MM.1S (cell line): Measurements from ENCODE around the gene ZNF337.
A peak's percentile ranks its signal among the peaks of the same experiment; 100 is the strongest.

Experiments used
- DNase-seq: peaks from one replicate; pipeline ENCODE4 v3.0.0-alpha.2; 2015
- H2AFZ ChIP-seq: fragments of 300-600 bp; sonication (generic); 2 replicates; pipeline ENCODE4 v1.6.0; 2016; ENCODE audit warnings: antibody characterized with exemption, low read length
- H3F3A ChIP-seq: fragments of 300-600 bp; sonication (generic); 2 replicates; pipeline ENCODE4 v1.6.1; 2016; ENCODE audit warnings: mild to moderate bottlenecking, antibody characterized with exemption, low read length, moderate library complexity, mixed read lengths; ENCODE audit not compliant: insufficient read depth
- H3K27ac ChIP-seq: fragments of 300-600 bp; sonication (generic); 2 replicates; pipeline ENCODE4 v1.5.1; 2016; ENCODE audit warnings: mild to moderate bottlenecking, low read length
- H3K27me3 ChIP-seq: fragments of 300-600 bp; sonication (generic); replicated peaks from 2 replicates; pipeline ENCODE4 v1.6.0; 2016; ENCODE audit warnings: low read length; ENCODE audit not compliant: insufficient read depth
- H3K36me3 ChIP-seq: fragments of 300-600 bp; sonication (generic); replicated peaks from 2 replicates; pipeline ENCODE4 v1.6.1; 2016; ENCODE audit warnings: mild to moderate bottlenecking, low read length, mixed read lengths; ENCODE audit not compliant: insufficient read depth
- H3K4me1 ChIP-seq: fragments of 300-600 bp; sonication (generic); 2 replicates; pipeline ENCODE4 v1.6.1; 2016; ENCODE audit warnings: low read length, mixed read lengths
- H3K4me2 ChIP-seq: fragments of 300-600 bp; sonication (generic); 2 replicates; pipeline ENCODE4 v1.6.0; 2016; ENCODE audit warnings: low read depth, low read length
- H3K4me3 ChIP-seq: fragments of 300-600 bp; sonication (generic); 2 replicates; pipeline ENCODE4 v1.5.1; 2016; ENCODE audit warnings: low read length, mixed read lengths
- H3K79me2 ChIP-seq: fragments of 300-600 bp; sonication (generic); 2 replicates; pipeline ENCODE4 v1.6.1; 2016; ENCODE audit warnings: mixed run types, low read length, mixed read lengths
- H3K9ac ChIP-seq: fragments of 300-600 bp; sonication (generic); 2 replicates; pipeline ENCODE4 v1.6.1; 2016; ENCODE audit warnings: low read length, mixed read lengths
- H3K9me2 ChIP-seq: fragments of 300-600 bp; sonication (generic); replicated peaks from 2 replicates; pipeline ENCODE4 v1.6.1; 2016; ENCODE audit warnings: mild to moderate bottlenecking, low read length, mixed read lengths; ENCODE audit not compliant: insufficient read depth
- H3K9me3 ChIP-seq: fragments of 300-600 bp; sonication (generic); replicated peaks from 2 replicates; pipeline ENCODE4 v1.6.1; 2016; ENCODE audit warnings: mild to moderate bottlenecking, low read length, mixed read lengths; ENCODE audit not compliant: insufficient read depth
- H4K20me1 ChIP-seq: fragments of 300-600 bp; sonication (generic); 2 replicates; pipeline ENCODE4 v1.6.1; 2016; ENCODE audit warnings: mild to moderate bottlenecking, low read length, moderate library complexity, mixed read lengths; ENCODE audit not compliant: insufficient read depth
- EZH2 ChIP-seq: fragments of 300-600 bp; sonication (generic); optimal IDR thresholded peaks from 2 replicates; pipeline ENCODE3; 2017; ENCODE audit warnings: low read depth, mild to moderate bottlenecking, antibody characterized with exemption, low read length, mixed read lengths
- EZH2phosphoT487 ChIP-seq: fragments of 300-600 bp; sonication (generic); IDR thresholded peaks from 2 replicates; pipeline ENCODE4 v1.6.1; 2018; ENCODE audit warnings: antibody characterized with exemption, low read length
- TF ChIP-seq, protein P1 (sequence below): fragments of 300-600 bp; sonication (generic); IDR thresholded peaks from 2 replicates; pipeline ENCODE4 v1.5.1; 2016; ENCODE audit warnings: antibody characterized with exemption, low read length, mixed read lengths

The ZNF337 gene

DNA sequence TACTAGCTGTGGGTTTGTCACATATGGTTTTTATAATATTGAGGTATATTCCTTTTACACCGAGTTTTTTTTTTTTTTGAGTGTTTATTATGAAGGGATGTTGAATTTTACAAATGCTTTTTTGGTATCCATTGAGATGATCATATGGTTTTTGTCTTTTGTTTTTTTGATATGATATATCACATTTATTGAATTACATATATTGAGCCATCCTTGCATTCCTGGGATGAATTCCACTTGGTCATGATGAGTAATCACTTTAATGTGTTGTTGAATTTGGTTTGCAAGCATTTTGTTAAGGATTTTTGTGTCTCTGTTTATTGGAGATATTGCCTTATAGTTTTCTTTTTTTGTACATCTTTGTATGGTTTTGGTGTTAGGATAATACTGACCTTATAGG is 3.3 kb upstream of the ZNF337 start:
- Histone ChIP-seq H3K9ac (no peak overlapping the region), H3K36me3 (no peaks in the 10 kb centered on the region), H3K27ac (no peak overlapping the region), H3K9me2 (no peaks in the 10 kb centered on the region), H4K20me1 (no peaks in the 10 kb centered on the region), H3K27me3 (no peaks in the 10 kb centered on the region), H3K4me3 (no peak overlapping the region), H3K79me2 (peaks cover 8% of the 10 kb centered on the region; the same call in 1 of the 2 replicates), H3K9me3 (no peaks in the 10 kb centered on the region), H3K4me1 (no peaks in the 10 kb centered on the region), H2AFZ (no peak overlapping the region), H3F3A (no peaks in the 10 kb centered on the region), H3K4me2 (no peak overlapping the region)
- no peak for DNase-seq
- TF ChIP-seq EZH2phosphoT487 (no peak), EZH2 (no peak)
- TF ChIP-seq, protein P1, sequence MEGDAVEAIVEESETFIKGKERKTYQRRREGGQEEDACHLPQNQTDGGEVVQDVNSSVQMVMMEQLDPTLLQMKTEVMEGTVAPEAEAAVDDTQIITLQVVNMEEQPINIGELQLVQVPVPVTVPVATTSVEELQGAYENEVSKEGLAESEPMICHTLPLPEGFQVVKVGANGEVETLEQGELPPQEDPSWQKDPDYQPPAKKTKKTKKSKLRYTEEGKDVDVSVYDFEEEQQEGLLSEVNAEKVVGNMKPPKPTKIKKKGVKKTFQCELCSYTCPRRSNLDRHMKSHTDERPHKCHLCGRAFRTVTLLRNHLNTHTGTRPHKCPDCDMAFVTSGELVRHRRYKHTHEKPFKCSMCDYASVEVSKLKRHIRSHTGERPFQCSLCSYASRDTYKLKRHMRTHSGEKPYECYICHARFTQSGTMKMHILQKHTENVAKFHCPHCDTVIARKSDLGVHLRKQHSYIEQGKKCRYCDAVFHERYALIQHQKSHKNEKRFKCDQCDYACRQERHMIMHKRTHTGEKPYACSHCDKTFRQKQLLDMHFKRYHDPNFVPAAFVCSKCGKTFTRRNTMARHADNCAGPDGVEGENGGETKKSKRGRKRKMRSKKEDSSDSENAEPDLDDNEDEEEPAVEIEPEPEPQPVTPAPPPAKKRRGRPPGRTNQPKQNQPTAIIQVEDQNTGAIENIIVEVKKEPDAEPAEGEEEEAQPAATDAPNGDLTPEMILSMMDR: no peak

DNA sequence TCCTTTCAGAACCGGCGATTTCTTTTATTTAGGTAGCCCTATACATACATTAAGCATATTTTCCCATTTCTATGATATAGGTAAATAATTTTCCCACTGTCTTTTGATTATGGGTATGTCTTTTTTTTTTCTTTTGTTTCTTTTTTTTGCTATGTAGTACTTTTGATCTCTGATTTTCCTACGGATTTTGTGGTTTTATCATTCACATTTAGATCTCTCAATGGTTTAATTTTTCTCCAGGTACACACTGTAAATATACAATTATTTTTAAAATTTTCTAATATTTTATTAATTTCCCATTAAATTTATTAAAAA is 436 bp upstream of the ZNF337 start:
- Histone ChIP-seq H4K20me1 (no peaks in the 10 kb centered on the region), H3K9ac (peak overlapping the region; percentile 84; the same call in 1 of the 2 replicates), H3K4me1 (no peaks in the 10 kb centered on the region), H3F3A (no peaks in the 10 kb centered on the region), H3K36me3 (no peaks in the 10 kb centered on the region), H3K27me3 (no peaks in the 10 kb centered on the region), H3K79me2 (peaks cover 8% of the 10 kb centered on the region; the same call in 1 of the 2 replicates), H3K27ac (no peak overlapping the region), H3K4me3 (peak overlapping the region; percentile 95), H3K9me3 (no peaks in the 10 kb centered on the region), H3K4me2 (peak overlapping the region; percentile 74), H3K9me2 (no peaks in the 10 kb centered on the region), H2AFZ (peak overlapping the region; percentile 95)
- TF ChIP-seq, protein P1: no peak
- no peak for TF ChIP-seq EZH2phosphoT487
- TF ChIP-seq EZH2: no peak
- no peak for DNase-seq

DNA sequence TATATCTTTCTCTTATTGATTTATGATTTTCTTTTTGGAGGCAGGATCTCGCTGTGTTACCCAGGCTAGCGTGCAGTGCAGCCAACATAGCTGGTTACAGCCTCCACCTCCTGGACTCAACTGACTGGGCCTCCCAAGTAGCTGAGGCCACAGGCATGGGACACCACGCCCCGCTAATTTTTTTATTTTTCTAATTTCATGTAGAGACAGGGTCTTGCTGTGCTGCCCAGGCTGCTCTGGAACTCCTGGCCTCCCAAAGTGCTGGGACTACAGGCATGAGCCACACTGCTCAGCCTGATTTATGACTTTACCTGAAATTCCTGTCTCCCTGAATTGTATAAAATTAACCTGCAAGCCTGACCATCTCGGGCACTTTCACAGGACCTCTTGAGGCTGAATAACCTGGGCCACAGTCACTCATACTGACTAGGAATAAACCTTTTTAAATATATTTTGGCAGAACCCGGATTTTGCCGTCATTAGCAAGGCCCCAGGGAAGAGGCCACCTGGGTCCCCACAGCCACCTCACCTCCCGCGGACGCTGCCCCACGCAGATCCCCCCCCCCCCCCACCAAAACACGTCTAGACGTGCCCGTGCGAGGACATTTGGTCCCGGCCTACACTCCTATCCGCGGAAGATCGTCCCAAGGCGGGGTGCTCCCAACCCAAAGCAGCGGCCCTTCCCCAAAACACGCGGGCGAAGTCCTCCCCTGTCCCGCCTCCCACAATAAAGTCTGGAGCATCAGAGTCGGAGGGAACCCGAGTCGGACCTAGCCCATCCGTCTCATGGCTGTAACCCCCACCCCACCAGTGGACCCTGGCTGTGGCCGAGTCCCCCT is 902 bp downstream of the ZNF337 start:
- peak overlapping the region; percentile 60; the same call in 1 of the 2 replicates for H3K27ac ChIP-seq
- H3K36me3 ChIP-seq: no peaks in the 10 kb centered on the region
- peak overlapping the region; percentile 74 for H3K4me2 ChIP-seq
- H3K9ac ChIP-seq: peak overlapping the region; percentile 84
- H4K20me1 ChIP-seq: no peaks in the 10 kb centered on the region
- H3K27me3 ChIP-seq: no peaks in the 10 kb centered on the region
- H3K9me3 ChIP-seq: no peaks in the 10 kb centered on the region
- H2AFZ ChIP-seq: peak overlapping the region; percentile 95
- peak overlapping the region; percentile 95 for H3K4me3 ChIP-seq
- H3K4me1 ChIP-seq: no peaks in the 10 kb centered on the region
- H3F3A ChIP-seq: no peaks in the 10 kb centered on the region
- TF ChIP-seq EZH2 (no peak), EZH2phosphoT487 (no peak)
- TF ChIP-seq, protein P1: no peak
- no peak for DNase-seq
- H3K9me2 ChIP-seq: no peaks in the 10 kb centered on the region
- peaks cover 8% of the 10 kb centered on the region; the same call in 1 of the 2 replicates for H3K79me2 ChIP-seq
